GM06990 (cell line): ENCODE results near the gene SHISA7.

Source experiments
- DNase-seq: peaks from one replicate; pipeline ENCODE4 v3.0.0-alpha.2; 2011; ENCODE audit not compliant: insufficient read length; ENCODE audit errors: extremely low read depth
- H3K27me3 ChIP-seq: replicated peaks from 2 replicates; pipeline ENCODE4 v1.6.0; 2011; ENCODE audit warnings: low read length; ENCODE audit not compliant: control insufficient read depth, insufficient read depth
- H3K36me3 ChIP-seq: 2 replicates; pipeline ENCODE4 v1.5.1; 2011; ENCODE audit warnings: low read length; ENCODE audit not compliant: control insufficient read depth, insufficient read depth
- H3K4me3 ChIP-seq: replicated peaks from 2 replicates; pipeline ENCODE4 v1.5.1; 2011; ENCODE audit warnings: low read depth, mild to moderate bottlenecking, control low read depth, low read length
- TF ChIP-seq, protein P1 (sequence below): IDR thresholded peaks from 2 replicates; pipeline ENCODE4 v1.5.1; 2011; ENCODE audit warnings: low read length, control low read depth, mild to moderate bottlenecking, inconsistent platforms; ENCODE audit not compliant: insufficient read depth, poor library complexity, severe bottlenecking

SHISA7 gene

DNA sequence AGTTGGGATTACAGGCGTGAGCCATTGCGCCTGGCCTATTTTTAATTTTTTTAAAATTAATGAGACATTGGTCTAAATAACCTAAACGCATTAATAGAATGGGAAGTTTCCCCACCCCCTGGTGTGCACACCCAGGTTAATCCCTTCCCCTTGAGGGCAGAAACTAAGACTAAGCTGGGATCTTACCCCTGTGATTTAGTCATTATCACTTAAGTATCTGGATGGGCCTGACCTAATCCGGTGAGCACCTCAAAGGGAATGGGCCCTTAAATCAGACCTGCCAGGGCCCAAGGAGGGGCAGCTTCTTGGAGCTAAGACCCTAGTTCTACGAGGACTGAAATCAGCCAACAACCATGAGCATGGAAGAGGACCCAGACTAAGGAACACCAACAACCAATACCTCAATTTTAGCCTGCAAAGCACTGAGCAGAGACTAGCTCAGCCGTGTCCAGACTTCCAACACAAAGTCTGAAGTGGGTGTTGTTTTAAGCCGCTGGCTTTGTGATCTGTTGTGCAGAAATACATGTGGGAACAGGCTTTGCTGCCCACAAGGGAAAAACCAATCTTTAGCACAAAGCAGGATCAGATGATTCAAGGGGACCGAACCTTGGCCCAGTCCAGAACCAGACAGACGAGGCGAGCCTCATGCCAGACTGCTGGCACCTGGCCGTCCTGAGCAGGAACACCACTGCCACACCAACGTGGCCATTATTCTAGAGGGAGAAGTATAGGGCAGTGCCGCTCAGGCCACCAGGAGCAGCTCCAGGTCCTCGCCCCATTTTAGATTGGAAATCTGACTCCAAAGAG is 42.6 kb downstream of the SHISA7 start:
- Histone ChIP-seq H3K36me3 (peaks cover 29% of the 10 kb centered on the region), H3K27me3 (no peaks in the 10 kb centered on the region), H3K4me3 (no peak overlapping the region)
- TF ChIP-seq, protein P1, sequence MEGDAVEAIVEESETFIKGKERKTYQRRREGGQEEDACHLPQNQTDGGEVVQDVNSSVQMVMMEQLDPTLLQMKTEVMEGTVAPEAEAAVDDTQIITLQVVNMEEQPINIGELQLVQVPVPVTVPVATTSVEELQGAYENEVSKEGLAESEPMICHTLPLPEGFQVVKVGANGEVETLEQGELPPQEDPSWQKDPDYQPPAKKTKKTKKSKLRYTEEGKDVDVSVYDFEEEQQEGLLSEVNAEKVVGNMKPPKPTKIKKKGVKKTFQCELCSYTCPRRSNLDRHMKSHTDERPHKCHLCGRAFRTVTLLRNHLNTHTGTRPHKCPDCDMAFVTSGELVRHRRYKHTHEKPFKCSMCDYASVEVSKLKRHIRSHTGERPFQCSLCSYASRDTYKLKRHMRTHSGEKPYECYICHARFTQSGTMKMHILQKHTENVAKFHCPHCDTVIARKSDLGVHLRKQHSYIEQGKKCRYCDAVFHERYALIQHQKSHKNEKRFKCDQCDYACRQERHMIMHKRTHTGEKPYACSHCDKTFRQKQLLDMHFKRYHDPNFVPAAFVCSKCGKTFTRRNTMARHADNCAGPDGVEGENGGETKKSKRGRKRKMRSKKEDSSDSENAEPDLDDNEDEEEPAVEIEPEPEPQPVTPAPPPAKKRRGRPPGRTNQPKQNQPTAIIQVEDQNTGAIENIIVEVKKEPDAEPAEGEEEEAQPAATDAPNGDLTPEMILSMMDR, result no peak
- DNase-seq, result no peak

DNA sequence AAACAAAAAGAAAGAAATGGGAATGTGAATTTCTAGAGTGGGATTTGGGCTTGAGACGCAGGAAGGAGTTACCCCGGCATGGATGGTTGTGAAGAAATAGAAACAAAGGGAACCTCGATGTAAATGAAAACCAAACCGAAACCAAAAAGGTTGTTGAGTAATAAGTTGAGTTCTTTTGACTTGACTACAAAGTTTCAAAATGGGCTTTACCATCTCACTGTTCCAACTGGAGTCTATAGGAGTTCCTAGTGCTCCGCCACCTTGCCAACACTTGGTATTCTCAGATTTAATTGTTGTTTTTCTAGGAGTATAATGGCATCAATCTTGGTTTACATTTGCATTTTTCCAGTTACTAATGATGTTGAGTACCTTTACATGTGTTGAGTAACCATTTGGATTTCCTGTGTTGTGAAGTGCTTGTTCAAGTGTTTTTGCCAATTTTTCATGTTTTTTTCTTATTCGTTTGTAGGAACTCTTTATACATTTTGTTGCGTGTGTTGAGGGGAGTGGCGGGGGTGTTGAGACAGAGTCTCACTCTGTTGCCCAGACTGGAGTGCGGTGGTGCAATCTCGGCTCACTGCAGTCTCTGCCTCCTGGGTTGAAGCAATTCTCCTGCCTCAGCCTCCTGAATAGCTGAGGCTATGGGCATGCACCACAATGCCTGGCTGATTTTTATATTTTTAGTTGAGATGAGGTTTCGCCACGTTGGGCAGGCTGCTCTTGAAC is 44.7 kb downstream of the SHISA7 start:
- Histone ChIP-seq H3K27me3 (no peaks in the 10 kb centered on the region), H3K4me3 (no peak overlapping the region; the same call in 1 of the 2 replicates), H3K36me3 (peaks cover 18% of the 10 kb centered on the region)
- TF ChIP-seq, protein P1, result no peak
- DNase-seq, result no peak

DNA sequence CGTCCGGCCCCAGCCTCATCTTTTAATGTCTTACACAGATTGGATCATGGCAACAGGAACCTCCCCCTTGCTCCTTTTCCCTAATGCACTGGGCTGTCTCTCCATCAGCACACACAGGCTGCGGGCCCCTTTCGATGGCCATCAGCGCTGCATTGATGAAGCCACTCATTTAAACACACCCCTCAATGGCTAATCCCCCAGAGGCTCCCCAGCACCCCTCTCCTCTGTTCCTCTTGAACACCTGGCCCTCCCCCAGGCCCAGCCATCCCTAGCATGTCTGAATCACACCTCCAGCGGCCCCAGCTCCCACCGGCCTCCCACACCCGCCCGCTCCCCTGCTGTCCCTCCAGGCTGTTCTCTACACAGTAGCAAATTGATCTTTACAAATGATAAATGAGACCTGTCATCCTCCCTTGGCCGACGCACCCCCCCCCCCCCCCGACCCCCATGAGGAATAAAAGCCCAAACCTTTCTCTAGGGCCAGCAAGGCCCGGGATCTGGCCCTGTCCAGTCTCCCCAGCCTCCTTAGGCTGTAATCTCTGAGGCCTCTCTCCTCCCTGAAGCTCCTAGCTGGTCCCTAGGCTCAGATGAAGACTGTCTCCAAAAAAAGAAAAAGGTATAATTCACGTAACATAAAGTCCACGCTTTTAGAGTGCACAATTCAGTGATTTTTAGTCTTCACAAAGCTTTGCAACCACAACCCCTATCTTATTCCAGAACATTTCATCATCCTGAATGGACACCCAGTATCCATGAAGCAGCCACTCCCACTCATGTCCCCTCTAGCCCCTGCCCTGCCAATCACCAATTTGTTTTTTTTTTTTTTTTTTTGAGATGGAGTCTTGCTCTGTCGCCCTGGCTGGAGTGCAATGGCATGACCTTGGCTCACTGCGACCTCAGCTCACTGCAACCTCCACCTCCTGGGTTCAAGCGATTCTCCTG is 50.0 kb downstream of the SHISA7 start:
- DNase-seq, result no peak
- H3K27me3 ChIP-seq, result no peaks in the 10 kb centered on the region
- H3K36me3 ChIP-seq, result peaks cover 26% of the 10 kb centered on the region
- TF ChIP-seq, protein P1, result no peak
- no peak overlapping the region for H3K4me3 ChIP-seq

DNA sequence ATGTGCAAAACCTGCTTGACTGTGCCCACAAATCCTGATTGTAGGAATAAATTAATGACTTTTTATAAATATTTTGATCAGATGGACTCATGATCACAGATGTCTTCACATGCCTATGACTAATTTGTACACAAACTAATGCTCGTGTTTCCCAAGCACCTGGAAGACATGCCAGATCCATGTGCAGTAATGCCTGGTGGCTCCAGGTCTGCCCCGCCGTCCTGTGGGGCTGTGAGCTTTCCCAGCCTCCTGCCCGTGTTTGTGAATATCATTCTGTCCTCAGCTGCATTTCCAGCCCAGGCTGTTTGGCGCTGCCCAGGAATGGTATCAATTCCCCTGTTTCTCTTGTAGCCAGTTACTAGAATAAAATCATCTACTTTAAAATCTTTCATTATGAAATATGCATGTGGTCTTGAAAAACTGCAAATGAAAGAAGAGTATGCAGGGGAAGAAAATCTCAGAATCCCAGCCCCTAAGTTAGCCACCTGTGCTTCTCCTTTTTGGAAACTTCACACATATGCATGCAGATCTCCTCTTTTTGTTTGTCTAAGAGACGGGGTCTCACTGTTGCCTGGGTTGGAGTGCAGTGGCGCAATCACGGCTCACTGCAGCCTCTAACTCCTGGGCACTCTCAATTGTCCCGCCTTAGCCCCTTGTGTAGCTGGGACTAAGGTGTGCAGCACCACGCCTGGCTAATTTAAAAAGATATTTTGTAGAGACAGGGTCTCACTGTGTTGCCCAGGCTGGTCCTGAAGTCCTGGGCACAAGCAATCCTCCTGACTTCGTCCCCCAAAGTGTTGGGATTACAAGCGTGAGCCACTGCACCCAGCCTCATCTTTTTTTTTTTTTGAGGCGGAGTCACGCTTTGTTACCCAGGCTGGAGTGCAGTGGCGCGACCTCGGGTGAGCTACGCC is 51.1 kb downstream of the SHISA7 start:
- Histone ChIP-seq H3K36me3 (peaks cover 37% of the 10 kb centered on the region), H3K4me3 (no peak overlapping the region), H3K27me3 (no peaks in the 10 kb centered on the region)
- DNase-seq, result no peak
- TF ChIP-seq, protein P1, result no peak
